Measurements from ENCODE around the gene TLCD5. TPM values are rescaled to one million over a fixed set of nuclear protein-coding genes. Genes with fewer than 3 reads are reported as not detected.
A peak's percentile ranks its signal among the peaks of the same experiment; 100 is the strongest.

TLCD5 gene
- polyA plus RNA-seq, 1 experiment: 8.0 TPM

DNA sequence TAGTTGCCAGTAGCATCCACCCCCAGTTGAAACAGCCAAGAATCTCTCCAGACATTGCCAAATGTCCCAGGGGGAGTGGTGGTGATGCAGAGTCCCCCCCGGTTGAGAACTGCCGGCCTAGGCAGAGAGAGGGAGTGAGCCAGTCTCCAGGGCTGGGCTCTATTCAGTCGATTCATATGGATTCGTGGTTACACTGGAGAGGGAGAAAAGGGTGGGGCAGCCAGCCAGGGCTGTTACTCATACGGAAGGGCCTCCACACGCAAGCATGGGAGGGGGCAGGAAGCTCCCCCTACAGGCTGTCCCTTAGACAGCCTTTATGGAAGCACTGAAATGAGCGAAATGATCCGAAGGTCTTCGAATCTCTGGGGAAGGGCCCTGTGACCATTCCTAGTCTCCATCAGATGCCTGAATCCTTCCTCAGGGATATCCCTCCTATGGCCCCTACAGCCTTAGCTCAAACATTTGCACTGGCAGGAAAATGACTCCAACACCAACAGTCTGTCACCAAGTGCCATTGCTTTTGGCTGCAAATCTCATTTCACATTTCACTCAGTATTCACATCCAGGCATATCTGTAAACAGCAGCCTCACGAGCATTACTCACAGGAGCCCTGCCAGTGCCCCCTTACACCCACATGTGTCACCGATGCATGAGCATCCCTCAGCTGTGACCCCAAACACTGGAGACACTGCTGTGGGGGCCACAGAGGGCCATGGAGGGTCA, 18.4 kb upstream of the TLCD5 start:
- no peaks in the 10 kb centered on the region for H3K36me3 ChIP-seq (ENCODE audit: control insufficient read depth, insufficient read depth, low read length)
- H3K27me3 ChIP-seq (ENCODE audit: control insufficient read depth, insufficient read depth, low read length): peaks cover 3% of the 10 kb centered on the region
- TF ChIP-seq, protein P1, sequence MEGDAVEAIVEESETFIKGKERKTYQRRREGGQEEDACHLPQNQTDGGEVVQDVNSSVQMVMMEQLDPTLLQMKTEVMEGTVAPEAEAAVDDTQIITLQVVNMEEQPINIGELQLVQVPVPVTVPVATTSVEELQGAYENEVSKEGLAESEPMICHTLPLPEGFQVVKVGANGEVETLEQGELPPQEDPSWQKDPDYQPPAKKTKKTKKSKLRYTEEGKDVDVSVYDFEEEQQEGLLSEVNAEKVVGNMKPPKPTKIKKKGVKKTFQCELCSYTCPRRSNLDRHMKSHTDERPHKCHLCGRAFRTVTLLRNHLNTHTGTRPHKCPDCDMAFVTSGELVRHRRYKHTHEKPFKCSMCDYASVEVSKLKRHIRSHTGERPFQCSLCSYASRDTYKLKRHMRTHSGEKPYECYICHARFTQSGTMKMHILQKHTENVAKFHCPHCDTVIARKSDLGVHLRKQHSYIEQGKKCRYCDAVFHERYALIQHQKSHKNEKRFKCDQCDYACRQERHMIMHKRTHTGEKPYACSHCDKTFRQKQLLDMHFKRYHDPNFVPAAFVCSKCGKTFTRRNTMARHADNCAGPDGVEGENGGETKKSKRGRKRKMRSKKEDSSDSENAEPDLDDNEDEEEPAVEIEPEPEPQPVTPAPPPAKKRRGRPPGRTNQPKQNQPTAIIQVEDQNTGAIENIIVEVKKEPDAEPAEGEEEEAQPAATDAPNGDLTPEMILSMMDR (IDR thresholded peaks at IDR 0.05; ENCODE audit: insufficient read depth, low read depth, low read length): peak; percentile 74
- no peak overlapping the region for H3K4me3 ChIP-seq (ENCODE audit: low read depth, low read length)
- ChIA-PET CTCF (interaction anchor here (0.9 to 10.5 kb wide), 8 partner anchors 9 to 404 kb away, joined by 3 to 187 read pairs (median 4); partner anchors contain the start of gene ARHGEF12), POLR2A (no interaction called here)
- peak; percentile 46 for DNase-seq (ENCODE audit: low read depth)

DNA sequence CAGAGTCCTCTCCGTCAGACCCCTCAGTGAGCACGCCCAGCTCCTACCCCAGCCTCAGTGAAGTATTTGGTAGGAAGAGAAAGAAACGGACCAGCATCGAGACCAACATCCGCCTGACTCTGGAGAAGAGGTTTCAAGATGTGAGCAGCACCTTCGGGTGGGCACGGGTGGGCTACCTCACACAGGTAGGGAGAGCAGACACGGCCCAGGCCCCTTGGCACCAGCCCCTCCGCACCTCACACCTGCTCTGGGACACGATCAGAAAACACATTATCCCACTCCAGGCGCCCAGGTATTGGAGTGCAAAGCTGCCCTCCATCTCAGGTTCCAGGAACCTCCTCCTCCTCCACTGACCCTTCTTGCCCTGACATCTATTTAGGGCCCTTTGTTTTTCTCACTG, 17.6 kb upstream of the TLCD5 start:
- ChIA-PET POLR2A (no interaction called here), CTCF (interaction anchor here (1.1 to 10.5 kb wide), 6 partner anchors 8 to 136 kb away, joined by 3 to 187 read pairs (median 4); partner anchors contain the start of gene ARHGEF12)
- Histone ChIP-seq H3K4me3 (ENCODE audit: low read depth, low read length) (no peak overlapping the region), H3K36me3 (ENCODE audit: control insufficient read depth, insufficient read depth, low read length) (no peaks in the 10 kb centered on the region), H3K27me3 (ENCODE audit: control insufficient read depth, insufficient read depth, low read length) (peaks cover 3% of the 10 kb centered on the region; the same call in 1 of the 2 replicates)
- DNase-seq (ENCODE audit: low read depth): no peak
- TF ChIP-seq, protein P1 (IDR thresholded peaks at IDR 0.05; ENCODE audit: insufficient read depth, low read depth, low read length): no peak

DNA sequence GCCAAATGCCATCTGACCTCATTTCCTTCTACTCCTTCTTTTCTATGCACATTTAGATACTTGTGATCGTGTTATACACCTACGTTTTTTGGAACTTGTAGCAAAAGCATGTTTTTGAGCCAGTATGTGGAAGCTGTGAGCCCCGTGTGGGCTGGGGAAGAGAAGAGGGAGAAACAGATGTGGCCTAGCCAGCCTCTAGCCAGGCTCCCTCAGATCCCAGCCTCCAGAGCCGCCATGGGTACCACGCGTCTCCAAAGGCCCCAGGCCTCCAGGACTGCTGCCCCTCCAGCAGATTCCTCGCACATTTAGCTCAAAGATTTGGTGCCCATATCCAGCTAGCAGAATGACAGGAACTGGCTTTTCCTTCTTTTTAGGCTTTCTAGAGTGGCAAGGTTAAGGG, 17.0 kb upstream of the TLCD5 start:
- ChIA-PET POLR2A (no interaction called here), CTCF (interaction anchor here (0.8 to 1.3 kb wide), 3 partner anchors 8 to 203 kb away, joined by 3 to 4 read pairs (median 4); no protein-coding TSS in a partner anchor)
- Histone ChIP-seq H3K4me3 (ENCODE audit: low read depth, low read length) (no peak overlapping the region), H3K36me3 (ENCODE audit: control insufficient read depth, insufficient read depth, low read length) (no peaks in the 10 kb centered on the region), H3K27me3 (ENCODE audit: control insufficient read depth, insufficient read depth, low read length) (peaks cover 3% of the 10 kb centered on the region; the same call in 1 of the 2 replicates)
- no peak for DNase-seq (ENCODE audit: low read depth)
- TF ChIP-seq, protein P1 (IDR thresholded peaks at IDR 0.05; ENCODE audit: insufficient read depth, low read depth, low read length): no peak

DNA sequence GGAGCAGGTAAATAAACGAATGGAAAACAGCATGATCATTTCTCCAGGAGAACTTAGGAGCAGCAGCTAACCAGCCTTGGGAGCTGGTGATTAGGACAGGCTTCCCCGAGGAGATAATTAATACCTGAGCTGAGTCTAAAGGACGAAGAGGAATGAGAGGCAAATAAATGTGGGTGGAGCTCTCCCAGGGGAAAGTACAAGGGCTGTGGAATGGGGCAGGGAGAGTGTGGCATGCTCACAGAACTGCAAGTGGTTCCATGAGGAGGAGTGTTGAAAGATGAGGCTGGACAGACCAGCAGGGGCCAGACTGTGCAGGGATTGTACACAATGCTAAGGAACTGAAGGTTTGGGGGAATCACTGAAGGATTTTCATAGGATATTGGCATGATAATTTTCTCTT, 14.2 kb upstream of the TLCD5 start:
- no peak for DNase-seq (ENCODE audit: low read depth)
- Histone ChIP-seq H3K27me3 (ENCODE audit: control insufficient read depth, insufficient read depth, low read length) (peaks cover 3% of the 10 kb centered on the region; the same call in 1 of the 2 replicates), H3K36me3 (ENCODE audit: control insufficient read depth, insufficient read depth, low read length) (no peaks in the 10 kb centered on the region), H3K4me3 (ENCODE audit: low read depth, low read length) (no peak overlapping the region)
- ChIA-PET CTCF (interaction anchor here (0.6 to 1.4 kb wide), 3 partner anchors 75 to 829 kb away, joined by 3 read pairs; no protein-coding TSS in a partner anchor), POLR2A (no interaction called here)
- TF ChIP-seq, protein P1 (IDR thresholded peaks at IDR 0.05; ENCODE audit: insufficient read depth, low read depth, low read length): no peak

DNA sequence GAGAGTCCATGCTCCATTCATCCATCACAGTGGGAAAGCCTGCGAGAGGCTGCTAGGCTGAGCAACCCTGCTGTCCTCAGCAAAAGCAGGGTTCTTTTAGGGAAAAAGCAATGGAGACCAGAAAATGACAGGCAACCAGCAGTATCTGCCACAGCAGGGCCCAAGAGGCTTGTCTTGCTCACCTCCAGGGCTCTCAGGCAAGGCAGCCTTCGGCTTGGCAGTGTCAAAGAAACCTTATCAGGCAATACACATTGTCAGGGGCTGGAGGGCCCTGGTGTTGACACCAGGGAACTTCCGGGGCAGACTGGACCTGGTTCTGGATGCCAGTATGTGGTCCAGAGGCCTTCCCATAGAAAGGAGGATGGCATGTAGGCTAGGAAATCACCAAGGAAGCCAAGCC, 10.2 kb upstream of the TLCD5 start:
- Histone ChIP-seq H3K36me3 (ENCODE audit: control insufficient read depth, insufficient read depth, low read length) (no peaks in the 10 kb centered on the region), H3K27me3 (ENCODE audit: control insufficient read depth, insufficient read depth, low read length) (peaks cover 12% of the 10 kb centered on the region), H3K4me3 (ENCODE audit: low read depth, low read length) (no peak overlapping the region)
- no peak for DNase-seq (ENCODE audit: low read depth)
- CTCF ChIA-PET: interaction anchor here (0.9 to 2.3 kb wide), 3 partner anchors 8 to 15 kb away, joined by 3 to 12 read pairs (median 4); no protein-coding TSS in a partner anchor
- POLR2A ChIA-PET: no interaction called here
- TF ChIP-seq, protein P1 (IDR thresholded peaks at IDR 0.05; ENCODE audit: insufficient read depth, low read depth, low read length): no peak

Measured in BJ (cell line).